PC-3 (cell line): ENCODE results near the gene TANC1.

Source experiments
- EZH2 ChIP-seq: fragments of 300-600 bp; sonication (generic); IDR thresholded peaks from one replicate; pipeline ENCODE4 v1.6.1; 2017; ENCODE audit warnings: antibody characterized with exemption, mild to moderate bottlenecking, low read length; ENCODE audit not compliant: unreplicated experiment
- EZH2phosphoT487 ChIP-seq: fragments of 300-600 bp; sonication (generic); IDR thresholded peaks from 2 replicates; pipeline ENCODE4 v1.6.1; 2018; ENCODE audit warnings: mild to moderate bottlenecking, antibody characterized with exemption, low read length, borderline replicate concordance
- TF ChIP-seq, protein P1 (sequence below): fragments of 300-600 bp; sonication (generic); conservative IDR thresholded peaks from 2 replicates; pipeline ENCODE4 v1.5.1; 2017; ENCODE audit warnings: antibody characterized with exemption, low read depth, mild to moderate bottlenecking, low read length

DNA sequence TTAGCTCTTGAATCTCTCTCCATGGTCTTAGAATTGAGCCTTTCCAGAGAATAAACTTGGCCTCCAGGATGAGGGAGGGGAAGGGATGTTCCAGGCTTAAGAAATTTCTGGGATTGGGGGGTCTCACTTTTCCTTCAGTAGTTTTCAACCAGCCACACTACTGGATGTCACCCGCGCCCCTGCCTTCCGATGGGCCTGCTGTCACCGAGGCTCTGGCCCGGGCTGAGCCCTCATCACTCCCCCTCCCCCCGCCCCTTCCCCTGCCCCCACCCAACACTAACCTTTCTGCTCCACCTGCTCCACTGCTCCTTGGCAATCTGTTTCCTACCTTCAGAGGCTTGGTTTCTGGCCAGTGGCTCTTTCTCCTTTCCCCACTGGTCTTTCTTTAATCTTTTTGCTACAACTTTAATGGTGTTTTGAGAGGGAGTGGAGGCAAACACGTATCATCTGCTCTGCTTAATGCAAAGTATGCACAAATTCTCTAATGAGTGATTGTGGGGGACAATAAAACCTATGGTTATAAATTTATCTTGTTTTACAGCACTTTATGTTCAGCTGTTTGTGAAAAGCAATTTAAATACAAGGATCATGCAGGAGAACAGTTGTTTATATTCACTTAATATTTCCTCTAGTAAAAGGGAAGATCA lies 162.9 kb downstream of the TANC1 start:
- TF ChIP-seq, protein P1, sequence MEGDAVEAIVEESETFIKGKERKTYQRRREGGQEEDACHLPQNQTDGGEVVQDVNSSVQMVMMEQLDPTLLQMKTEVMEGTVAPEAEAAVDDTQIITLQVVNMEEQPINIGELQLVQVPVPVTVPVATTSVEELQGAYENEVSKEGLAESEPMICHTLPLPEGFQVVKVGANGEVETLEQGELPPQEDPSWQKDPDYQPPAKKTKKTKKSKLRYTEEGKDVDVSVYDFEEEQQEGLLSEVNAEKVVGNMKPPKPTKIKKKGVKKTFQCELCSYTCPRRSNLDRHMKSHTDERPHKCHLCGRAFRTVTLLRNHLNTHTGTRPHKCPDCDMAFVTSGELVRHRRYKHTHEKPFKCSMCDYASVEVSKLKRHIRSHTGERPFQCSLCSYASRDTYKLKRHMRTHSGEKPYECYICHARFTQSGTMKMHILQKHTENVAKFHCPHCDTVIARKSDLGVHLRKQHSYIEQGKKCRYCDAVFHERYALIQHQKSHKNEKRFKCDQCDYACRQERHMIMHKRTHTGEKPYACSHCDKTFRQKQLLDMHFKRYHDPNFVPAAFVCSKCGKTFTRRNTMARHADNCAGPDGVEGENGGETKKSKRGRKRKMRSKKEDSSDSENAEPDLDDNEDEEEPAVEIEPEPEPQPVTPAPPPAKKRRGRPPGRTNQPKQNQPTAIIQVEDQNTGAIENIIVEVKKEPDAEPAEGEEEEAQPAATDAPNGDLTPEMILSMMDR: no peak
- no peak for TF ChIP-seq EZH2
- TF ChIP-seq EZH2phosphoT487: no peak
